ENCODE data around the gene FHAD1.

GRCh38 chr1:15410223-15410883, 163.3 kb downstream of the FHAD1 start:
- TF ChIP-seq CTCF (IDR thresholded peaks at IDR 0.05; ENCODE audit: low read length) (no peak), EZH2 (optimal IDR thresholded peaks at IDR 0.05; ENCODE audit: low read depth, low read length) (no peak), EZH2phosphoT487 (IDR thresholded peaks at IDR 0.05; ENCODE audit: low read length) (no peak)

Measured in MM.1S (cell line).